Stimulated activated CD4-positive, alpha-beta T cell treated with anti-CD3 and anti-CD28 coated beads, Interleukin-12 subunit alpha, Interleukin-12 subunit beta, amount 100 ng/mL, for 24 hours (primary cell): Measurements from ENCODE around the gene PRRX2.
A peak's percentile ranks its signal among the peaks of the same experiment; 100 is the strongest.

Experiments used
- DNase-seq, 2 experiments: peaks; one replicate each; pipeline ENCODE4 v3.0.0-alpha.2; 2020; ENCODE audit warnings: low read depth in 2 of 2

Gene PRRX2

GRCh38 chr9:129704807-129705206, 39.4 kb downstream of the PRRX2 start:
- no peak for DNase-seq

GRCh38 chr9:129708793-129709192, 43.3 kb downstream of the PRRX2 start:
- DNase-seq = no peak

- DNase-seq = no peak
Observed at GRCh38 chr9:129709438-129710168, 44.2 kb downstream of the PRRX2 start.

- no peak for DNase-seq
Observed at GRCh38 chr9:129710169-129710453, 44.7 kb downstream of the PRRX2 start.

GRCh38 chr9:129712634-129713401, 47.4 kb downstream of the PRRX2 start:
- no peak for DNase-seq

GRCh38 chr9:129713402-129713679, 47.9 kb downstream of the PRRX2 start:
- no peak for DNase-seq

- no peak for DNase-seq
Observed at GRCh38 chr9:129714511-129715061, 49.1 kb downstream of the PRRX2 start.

GRCh38 chr9:129716091-129716490, 50.6 kb downstream of the PRRX2 start:
- DNase-seq = no peak

GRCh38 chr9:129717991-129718390, 52.5 kb downstream of the PRRX2 start:
- DNase-seq = no peak

- DNase-seq = no peak
Observed at GRCh38 chr9:129718647-129719046, 53.2 kb downstream of the PRRX2 start.

GRCh38 chr9:129719135-129719534, 53.7 kb downstream of the PRRX2 start:
- DNase-seq = no peak

- no peak for DNase-seq
Observed at GRCh38 chr9:129720181-129720864, 54.9 kb downstream of the PRRX2 start.

GRCh38 chr9:129720865-129721545, 55.6 kb downstream of the PRRX2 start:
- DNase-seq = no peak

GRCh38 chr9:129722913-129723312, 57.5 kb downstream of the PRRX2 start:
- DNase-seq = no peak

GRCh38 chr9:129724456-129725190, 59.2 kb downstream of the PRRX2 start:
- DNase-seq = no peak

GRCh38 chr9:129725795-129726251, 60.4 kb downstream of the PRRX2 start:
- no peak for DNase-seq

- DNase-seq = peak; percentile 41 to 54
Observed at GRCh38 chr9:129726322-129727160, 61.1 kb downstream of the PRRX2 start.

GRCh38 chr9:129728744-129729143, 63.3 kb downstream of the PRRX2 start:
- DNase-seq = no peak

- no peak for DNase-seq
Observed at GRCh38 chr9:129731477-129732085, 66.1 kb downstream of the PRRX2 start.

GRCh38 chr9:129732100-129732499, 66.7 kb downstream of the PRRX2 start:
- DNase-seq = no peak
